ENCODE data around the gene PRLR.

PRLR gene

DNA sequence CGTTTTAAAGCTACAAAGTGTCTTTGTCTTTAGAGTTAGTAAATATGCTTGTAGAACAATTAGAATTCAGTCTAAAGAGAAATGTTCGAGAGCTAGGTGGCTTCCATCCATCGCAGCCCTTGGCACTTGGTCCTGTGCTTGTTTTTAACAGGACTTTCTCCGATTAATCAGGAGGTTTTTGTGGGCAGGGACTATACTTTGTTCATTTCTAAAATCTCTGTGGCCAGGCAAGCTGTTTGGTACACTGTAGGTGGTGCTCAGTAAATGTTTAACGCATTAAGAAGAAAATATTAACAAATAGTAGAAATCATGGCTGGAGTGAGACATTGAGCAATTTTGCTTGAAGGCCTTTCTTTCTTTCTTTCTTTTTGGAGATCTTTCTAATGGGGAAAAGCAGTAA is 203.3 kb downstream of the PRLR start:
- DNase-seq = no peak

DNA sequence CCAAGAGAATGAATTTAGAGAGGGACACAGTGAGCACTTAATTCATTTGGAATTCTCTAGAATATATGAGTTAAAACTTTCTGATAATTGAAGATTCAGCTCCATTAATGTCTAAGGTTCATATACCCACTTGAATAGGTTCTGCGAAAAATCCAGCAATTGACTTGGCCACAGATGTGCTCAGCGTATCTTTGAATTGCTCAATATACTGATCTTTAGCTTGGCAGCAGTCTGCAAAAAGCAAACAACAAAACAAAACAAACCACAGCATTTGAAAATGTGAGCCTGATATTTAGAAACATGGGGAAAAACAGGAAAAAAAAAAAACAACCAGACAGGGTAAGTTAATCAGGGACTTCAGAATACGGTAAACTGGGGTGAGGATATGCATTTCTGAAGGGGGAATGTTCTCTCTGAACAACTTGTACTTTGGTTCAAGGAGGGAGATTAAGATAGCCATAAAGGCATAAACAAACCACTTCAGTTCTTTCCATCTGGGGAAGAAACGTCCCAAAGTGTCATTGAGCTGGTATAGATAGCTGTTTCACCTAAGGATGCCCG is 203.9 kb downstream of the PRLR start:
- no peak for DNase-seq

DNA sequence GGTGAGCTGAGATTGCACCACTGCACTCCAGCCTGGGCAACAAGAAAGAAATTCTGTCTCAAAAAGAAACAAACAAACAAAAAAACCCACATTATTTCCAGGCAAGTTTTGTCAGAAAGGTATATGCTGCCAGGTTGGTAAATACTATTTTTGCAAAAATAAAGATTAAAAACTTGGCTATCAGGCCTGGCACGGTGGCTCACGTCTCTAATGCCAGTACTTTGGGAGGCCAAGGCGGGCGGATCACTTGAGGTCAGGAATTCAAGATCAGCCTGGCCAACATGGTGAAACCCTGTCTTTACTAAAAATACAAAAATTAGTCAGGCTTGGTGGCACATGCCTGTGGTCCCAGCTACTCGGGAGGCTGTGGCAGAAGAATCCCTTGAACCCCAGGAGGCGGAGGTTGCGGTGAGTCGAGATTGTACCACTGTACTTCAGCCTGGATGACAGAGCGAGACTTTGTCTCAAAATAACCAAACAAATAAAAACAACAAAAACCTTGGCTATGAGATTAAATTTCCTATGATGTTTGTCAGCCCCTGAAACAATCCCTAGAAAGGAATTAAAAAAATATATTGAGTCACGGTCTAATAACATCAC is 205.3 kb downstream of the PRLR start:
- DNase-seq = no peak

DNA sequence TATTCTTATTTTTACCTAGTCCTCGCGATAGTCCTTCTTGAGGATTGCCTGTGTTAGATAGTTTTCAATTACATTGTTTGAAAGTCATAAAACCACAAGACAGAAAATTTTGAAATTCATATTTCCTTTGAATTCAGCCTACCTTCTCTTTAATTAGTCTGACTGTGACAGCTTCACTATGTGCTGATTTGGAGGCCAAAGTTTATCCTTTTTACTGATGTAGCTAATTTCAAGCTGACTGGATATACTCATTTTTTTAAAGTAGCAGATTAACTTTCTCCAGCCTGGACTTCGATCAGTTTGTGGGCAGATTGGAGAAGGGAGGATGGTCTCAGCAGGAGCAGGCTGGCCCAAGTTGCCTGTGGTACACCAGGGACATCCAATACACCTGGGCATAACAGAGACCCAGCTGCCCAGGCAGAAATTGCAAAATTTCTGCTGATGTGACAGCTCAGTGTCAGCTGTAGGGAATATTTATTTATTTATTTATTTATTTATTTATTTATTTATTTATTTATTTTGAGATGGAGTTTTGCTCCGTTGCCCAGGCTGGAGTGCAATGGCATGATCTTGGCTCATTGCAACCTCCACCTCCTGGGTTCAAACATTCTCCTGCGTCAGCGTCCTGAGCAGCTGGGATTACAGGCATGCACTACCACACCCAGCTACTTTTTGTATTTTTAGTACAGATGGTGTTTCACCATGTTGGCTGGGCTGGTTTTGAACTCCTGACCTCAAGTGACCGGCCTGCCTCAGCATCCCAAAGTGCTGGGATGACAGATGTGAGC is 206.7 kb downstream of the PRLR start:
- no peak for DNase-seq

DNA sequence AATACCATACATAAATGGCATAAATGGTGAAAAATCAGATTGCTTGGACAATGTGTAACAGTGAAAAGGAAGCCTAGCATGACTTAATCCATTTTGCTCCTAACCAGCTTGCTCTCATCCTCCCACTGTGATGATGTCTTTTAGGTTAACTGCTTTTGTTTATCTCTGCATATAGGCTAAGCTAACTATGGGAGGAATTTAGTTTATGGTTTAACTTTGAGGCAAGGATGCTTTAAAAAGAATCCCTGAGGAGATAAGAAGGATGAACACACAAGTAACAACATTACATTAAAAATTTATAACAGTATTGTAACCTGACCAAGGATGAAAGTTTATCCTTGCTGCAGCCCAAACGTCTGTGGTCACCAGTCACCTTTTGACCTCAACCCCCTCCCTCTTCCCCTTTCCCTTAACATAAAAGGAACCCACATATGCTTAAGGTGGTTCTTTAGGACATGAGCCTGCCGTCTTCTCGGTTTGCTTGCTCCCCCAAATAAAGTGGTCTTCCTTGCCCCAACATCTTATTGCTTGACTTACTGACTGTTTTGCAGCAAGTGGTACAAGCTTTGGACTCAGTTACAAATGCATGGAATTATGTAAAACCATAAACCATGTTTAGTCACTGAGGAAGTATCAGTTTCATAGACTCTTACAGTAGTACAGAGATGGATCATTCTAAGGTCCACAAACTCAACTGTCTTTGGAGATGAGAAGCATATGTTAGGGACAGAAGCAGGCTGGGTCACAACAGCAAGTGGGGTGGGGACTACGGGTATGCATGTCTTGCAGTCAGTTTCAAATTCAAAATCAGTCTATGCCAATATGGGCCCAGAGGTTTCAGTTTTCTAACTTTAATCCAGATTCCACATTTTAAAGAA is 213.9 kb downstream of the PRLR start:
- DNase-seq = no peak

DNA sequence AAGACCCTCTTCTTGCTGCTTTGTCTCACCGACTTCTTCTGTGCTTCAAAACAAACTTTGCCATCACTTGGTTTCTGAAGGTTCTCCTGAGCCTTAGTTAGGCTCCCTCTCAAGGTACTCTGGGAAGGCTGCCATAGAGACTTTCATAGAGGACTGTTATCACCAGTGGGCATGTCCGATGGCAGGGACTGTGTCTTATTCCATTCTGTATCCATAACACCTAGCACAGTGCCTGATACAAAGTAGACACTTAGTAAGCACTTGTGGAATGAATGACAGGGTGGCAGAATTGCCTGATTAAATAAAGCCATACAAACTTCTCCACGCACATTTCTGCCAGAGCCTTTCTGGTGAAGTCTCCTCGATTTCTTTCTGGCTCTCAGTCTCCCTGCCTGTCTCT is 215.2 kb downstream of the PRLR start:
- DNase-seq = no peak

DNA sequence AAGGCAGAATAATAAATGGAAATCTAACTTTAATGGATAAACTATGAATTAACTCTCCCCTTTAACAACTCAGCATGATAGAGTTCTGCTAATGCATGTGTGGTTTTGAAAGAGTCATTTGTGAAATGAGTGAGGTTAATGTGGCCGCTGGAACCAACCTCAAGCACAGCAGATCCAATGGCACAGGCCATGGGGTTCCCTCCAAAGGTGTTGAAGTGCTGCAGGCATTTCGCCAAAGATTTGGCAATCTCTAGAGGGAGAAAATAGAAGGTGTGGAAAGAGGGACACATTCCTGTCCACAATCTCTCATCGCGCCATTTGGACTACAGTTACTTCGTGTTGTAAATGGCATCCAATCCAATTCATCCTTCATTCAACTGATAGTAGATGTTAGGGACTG is 217.5 kb downstream of the PRLR start:
- DNase-seq = no peak

DNA sequence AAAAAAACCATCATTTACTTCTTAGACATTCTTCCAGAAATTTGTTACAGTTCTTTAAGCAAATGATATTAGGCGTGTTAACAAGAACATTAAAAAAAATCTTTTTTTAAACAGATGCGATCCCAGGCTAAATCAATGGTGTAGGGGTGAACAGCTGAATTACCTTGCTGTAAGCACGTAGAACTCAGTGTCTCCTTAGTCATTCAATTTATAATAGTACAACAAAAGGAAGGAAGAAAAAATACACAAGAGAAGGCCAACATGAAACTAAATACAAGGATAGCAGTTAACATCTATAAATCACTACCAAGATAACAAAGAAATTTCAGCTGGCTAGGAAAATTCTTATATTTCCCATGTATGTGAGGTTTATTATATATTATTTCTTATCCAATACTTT is 217.9 kb downstream of the PRLR start:
- no peak for DNase-seq

DNA sequence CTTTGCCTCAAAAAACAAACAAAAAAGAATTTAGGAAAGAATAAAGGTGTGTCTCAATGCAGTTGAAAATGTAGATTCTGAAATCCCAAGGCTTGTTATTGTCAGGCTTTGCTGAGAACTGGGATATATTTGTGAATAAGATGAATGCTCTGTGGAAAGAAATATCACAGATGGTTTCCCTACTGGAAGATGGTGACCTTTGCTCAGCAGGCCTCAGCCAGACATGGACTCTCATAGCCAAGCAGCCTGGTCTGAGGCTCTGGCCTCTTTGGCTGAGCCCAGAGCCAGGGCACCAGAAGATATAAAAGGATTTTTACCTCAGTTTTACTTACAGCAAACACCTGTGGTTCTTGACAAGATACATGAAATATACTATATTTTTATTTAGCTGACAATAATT is 219.6 kb downstream of the PRLR start:
- DNase-seq = no peak

DNA sequence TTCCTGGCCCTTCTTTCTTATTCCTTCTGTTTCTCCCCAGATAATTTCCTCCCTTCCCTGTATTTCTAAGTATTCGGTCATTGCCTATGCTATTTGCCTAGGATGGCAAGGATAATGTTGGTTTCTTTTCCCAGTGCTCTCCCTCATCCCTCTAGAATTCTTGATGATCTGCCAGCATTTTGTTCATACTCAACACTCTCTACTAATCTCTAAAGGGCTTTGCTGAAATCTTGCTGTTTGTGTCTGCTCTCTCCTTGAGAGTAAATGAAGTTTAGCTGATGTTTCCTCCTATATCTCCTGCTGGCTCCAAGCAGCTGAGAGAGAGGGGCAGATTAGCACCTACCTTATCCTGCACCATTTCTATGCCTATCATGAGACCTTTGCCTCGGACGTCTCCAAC is 220.6 kb downstream of the PRLR start:
- DNase-seq = no peak

DNA sequence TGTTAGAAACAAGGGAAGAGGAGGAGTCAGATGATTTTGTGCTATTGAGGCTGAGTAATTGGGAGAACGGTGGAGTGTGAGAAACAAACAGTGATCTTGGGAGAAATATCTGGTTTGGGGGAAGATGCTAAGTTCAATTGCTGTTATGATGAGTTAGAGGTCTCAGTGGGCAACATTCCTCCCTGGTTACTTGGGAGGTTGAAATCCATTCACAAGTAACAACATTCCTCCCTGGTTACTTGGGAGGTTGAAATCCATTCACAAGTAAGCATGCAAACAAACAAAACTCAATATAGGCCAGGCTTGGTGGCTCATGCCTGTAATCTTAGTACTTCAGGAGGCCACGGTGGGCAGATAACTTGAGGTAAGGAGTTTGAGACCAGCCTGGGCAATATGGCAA is 221.3 kb downstream of the PRLR start:
- no peak for DNase-seq

DNA sequence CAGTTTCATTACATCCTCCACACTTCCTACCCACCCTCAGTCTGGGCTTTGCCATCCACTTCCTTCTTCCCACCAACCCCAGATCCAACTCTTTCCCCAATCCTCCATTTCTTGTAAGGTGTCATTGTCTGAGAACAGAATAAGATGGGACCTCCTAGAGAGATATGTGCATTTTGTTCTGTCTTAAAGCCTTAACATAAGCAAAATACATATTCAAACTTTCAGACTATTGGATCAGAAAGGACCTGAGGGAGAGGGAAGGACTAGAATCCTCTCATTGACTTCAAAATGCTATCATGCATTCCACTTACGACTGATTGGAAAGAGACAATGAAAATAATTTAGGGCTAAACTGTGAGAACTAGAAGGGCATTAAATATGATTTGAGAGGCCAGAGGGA is 225.5 kb downstream of the PRLR start:
- no peak for DNase-seq

DNA sequence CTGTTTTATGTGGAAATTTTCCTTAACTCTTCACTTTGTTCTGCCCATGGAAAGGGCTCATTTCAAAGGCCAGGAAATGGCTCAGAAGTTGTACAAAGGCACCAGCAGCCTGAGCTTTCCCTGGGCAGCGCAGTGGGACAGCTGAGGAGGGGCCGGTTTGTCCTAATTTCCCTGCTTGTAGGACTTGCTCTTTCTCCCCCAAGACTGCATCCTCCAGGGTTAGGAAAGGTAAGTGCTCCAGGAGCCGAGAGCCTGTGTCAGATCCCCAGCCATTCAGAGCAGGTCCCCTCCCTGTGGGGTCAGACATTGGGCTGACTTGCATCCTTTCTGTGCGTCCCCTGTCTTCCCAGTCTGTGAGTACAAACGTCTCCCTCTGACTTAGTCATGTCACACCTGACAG is 226.1 kb downstream of the PRLR start:
- DNase-seq = no peak

DNA sequence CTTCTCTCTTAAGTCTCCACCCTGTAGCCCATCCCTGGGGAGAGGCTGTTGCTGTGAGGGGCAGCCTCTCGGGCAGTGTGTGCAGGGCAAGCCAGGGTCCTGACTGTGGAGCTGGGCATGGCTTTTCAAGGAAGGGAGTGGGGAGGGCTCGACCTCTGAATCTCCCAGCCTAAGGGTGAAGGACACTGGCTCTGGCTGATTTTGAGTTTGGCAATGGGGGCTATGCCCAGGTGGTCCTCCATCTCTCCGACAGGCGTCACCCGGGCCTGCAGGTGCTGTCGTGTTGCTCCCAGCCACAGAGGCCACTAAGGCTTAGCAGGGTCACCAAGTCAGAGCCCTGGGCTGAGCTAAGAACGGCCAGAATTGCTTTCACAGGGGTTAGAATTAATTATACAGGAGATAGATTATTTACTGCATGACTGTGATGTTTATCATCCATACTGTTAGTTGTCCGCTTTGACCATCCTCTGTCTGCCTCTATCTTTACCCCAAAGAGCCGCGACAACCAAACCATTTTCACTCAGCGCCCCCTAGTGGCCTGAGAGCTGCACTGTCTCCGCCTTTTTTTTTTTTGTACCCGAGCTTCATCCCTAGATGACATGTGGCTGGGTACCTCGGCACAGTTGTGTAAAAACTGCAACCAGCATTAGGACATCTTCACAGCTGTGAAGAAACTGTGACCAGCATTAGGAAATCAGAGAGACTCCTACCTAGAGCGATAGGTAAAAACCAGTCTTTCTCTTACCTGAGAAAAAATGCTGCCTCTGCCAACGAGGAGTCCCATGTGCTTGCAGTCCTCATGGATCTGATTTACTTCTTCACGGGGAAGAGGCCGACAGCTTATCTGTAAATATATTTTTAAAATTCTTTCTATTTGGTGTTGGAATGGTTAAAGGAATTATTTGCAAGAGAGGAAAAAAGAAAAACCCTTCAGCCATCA is 227.0 kb downstream of the PRLR start:
- DNase-seq = no peak

DNA sequence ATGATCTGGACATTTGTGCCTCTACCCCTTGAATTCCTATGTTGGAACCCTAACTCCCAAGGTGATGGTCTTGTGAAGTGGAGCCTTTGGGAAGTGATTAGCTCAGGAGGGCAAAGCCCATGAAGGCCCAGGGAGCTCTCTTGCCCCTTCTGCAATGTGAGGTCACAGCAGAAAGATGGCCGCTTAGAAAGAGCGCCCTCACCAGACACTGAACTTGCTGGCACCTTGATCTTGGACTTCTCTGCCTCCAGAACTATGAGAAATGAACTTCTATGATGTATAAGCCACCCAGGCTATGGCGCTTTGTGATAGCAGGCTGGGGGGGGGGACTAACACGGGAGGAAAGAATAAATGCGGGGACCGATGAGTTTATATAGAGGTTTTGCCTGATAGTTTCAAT is 227.8 kb downstream of the PRLR start:
- DNase-seq = no peak

DNA sequence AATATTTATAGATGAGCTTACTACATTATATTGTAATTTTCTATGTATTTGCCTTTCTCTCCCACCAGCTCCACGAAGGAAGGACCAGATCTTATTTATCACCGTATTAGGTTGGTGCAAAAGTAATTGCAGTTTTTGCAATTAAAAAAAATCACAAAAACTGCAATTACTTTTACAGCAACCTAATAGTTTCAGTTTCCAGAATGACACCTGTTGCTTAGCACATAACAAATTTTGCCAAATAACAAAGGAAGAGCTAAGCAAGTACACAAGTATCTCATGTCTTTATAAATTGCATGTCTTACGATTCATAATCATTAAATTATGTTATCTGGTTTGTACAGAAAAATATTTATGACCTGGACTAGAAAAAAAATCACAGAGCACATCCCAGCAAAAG is 228.4 kb downstream of the PRLR start:
- no peak for DNase-seq

All from DMS79 (cell line).